Ishikawa (cell line): ENCODE results near the gene CDC37.

Experiments used
- CEBPB ChIP-seq: IDR thresholded peaks from 2 replicates; pipeline ENCODE4 v1.6.1; 2012
- CREB1 ChIP-seq: IDR thresholded peaks from 2 replicates; pipeline ENCODE4 v1.6.1; 2012; ENCODE audit warnings: low read depth
- EGR1 ChIP-seq: IDR thresholded peaks from 2 replicates; pipeline ENCODE4 v1.6.1; 2012
- EP300 ChIP-seq: IDR thresholded peaks from 2 replicates; pipeline ENCODE4 v1.6.1; 2012; ENCODE audit warnings: borderline replicate concordance
- FOXM1 ChIP-seq: IDR thresholded peaks from 2 replicates; pipeline ENCODE4 v1.6.1; 2012; ENCODE audit warnings: low read depth, borderline replicate concordance
- MAX ChIP-seq: IDR thresholded peaks from 2 replicates; pipeline ENCODE4 v1.6.1; 2012
- NFIC ChIP-seq: IDR thresholded peaks from 2 replicates; pipeline ENCODE4 v1.6.1; 2012
- RAD21 ChIP-seq: IDR thresholded peaks from 2 replicates; pipeline ENCODE4 v1.6.1; 2012; ENCODE audit warnings: low read depth
- REST ChIP-seq: IDR thresholded peaks from 2 replicates; pipeline ENCODE4 v1.6.1; 2012; ENCODE audit warnings: low read depth, mild to moderate bottlenecking
- TAF1 ChIP-seq: IDR thresholded peaks from 2 replicates; pipeline ENCODE4 v1.6.1; 2012; ENCODE audit warnings: low read depth, mild to moderate bottlenecking
- TCF12 ChIP-seq: IDR thresholded peaks from 2 replicates; pipeline ENCODE4 v1.6.1; 2012; ENCODE audit warnings: low read depth
- TEAD4 ChIP-seq: IDR thresholded peaks from 2 replicates; pipeline ENCODE4 v1.6.1; 2012
- YY1 ChIP-seq: IDR thresholded peaks from 2 replicates; pipeline ENCODE4 v1.6.1; 2012; ENCODE audit warnings: low read depth
- ZBTB7A ChIP-seq: IDR thresholded peaks from 2 replicates; pipeline ENCODE4 v1.6.1; 2012; ENCODE audit warnings: low read depth
- TF ChIP-seq, protein P1 (sequence below): IDR thresholded peaks from 2 replicates; pipeline ENCODE4 v1.6.1; 2012

The CDC37 gene

DNA sequence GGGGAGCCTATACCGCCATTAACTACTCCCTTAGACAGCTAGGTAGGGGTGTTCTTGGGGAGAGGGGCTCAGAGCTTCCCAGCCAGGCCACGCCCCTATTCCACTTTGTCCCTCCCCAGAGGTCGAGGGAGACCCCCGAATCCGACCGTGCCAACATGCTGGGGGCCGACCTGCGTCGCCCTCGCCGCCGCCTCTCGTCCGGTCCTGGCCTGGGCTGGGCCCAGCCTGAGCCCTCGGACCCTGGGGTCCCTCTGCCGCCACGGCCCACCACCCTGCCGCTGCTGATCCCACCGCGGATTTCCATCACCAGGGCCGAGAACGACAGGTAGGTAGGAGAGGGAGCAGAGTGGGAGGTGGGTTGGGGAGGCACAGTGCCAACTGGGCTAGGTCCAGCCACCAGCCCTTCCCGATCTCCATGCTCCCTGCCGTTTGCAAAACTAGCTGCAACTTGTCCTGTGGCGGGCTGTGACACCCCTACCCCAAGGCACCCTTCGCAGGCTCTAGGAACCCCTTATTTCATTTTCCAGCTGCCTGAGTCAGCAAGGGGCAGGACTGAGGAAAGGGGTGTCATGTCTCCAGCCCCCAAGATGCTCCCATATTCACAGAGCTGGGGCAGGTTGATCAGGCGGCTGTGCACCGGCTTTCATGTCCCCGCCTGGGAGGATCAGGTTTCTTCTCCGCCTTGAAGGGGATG is 14.3 kb upstream of the CDC37 start:
- no peak for TF ChIP-seq YY1
- TF ChIP-seq NFIC: peak; percentile 56; the same call in 1 of the 2 replicates
- peak; percentile 93; the same call in 1 of the 2 replicates for TF ChIP-seq ZBTB7A

DNA sequence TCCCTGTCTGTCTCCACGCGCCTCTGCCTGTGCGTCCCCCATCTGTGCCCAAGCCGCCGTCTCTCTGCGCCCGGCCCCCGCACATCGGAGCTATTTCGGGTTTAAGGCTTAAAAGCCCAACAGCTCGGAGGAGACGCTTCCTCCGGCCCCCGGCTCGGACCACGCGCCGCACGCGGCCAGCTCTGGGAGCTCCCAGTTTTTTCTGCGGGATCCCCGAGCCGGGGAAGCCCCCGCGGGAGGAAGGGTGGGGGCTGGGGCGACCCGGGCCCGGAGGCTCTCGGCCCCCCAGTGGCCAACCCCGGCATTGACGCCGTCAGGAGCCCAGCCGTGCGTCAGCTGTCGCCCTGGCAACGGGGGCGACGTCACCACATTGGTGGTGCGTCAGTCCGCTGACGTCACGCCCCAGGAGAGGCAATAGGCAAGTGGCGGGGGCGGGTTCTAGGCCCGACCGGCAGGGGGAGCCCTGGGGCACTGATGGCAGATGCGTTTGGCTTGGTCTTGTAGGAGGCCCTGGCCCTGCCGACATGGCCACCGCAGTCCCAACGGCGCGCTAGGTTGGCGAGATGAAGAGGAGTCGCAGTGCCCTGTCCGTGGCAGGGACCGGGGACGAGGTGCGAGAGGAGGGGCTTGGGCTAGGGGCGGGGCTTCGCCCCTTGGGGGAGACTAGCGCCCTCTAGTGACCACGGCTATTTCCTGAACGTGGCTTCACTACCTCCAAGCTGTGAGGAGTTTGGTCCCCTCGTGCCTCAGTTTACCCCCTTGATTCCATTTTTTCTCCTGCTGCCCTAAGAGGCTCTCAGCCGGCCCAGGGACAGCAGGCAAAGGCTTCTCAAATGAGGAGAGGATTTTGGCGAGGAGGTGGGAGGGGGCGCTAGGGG is 13.3 kb upstream of the CDC37 start:
- TF ChIP-seq TEAD4: no peak; the same call in none of the 2 replicates
- no peak for TF ChIP-seq TAF1
- peak; percentile 36; the same call in 1 of the 2 replicates for TF ChIP-seq EP300
- peak; percentile 22; the same call in 1 of the 2 replicates for TF ChIP-seq RAD21
- peak; percentile 64 for TF ChIP-seq TCF12
- no peak for TF ChIP-seq REST
- TF ChIP-seq CEBPB: no peak
- peak; percentile 73 for TF ChIP-seq MAX
- TF ChIP-seq ZBTB7A: peak; percentile 98
- TF ChIP-seq, protein P1, sequence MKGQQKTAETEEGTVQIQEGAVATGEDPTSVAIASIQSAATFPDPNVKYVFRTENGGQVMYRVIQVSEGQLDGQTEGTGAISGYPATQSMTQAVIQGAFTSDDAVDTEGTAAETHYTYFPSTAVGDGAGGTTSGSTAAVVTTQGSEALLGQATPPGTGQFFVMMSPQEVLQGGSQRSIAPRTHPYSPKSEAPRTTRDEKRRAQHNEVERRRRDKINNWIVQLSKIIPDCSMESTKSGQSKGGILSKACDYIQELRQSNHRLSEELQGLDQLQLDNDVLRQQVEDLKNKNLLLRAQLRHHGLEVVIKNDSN: peak; percentile 76
- TF ChIP-seq YY1: peak; percentile 70
- peak; percentile 13; the same call in 1 of the 2 replicates for TF ChIP-seq NFIC
- TF ChIP-seq EGR1: peak; percentile 82
- TF ChIP-seq FOXM1: no peak
- TF ChIP-seq CREB1: peak; percentile 100

DNA sequence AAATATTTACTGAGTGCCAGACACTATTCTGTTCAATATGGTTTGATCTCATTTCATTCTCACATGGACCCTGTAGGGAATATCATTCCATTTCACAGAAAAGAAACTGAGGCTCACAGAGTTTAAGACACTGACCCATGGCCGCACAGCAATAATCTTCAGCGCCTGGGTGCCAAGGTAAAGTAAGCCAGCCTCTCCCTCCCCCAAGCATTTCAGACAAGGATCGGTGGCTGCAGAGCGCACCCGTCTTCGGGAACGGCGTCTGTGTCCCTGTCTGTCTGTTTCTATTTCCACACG is 12.7 kb upstream of the CDC37 start:
- no peak for TF ChIP-seq TCF12

DNA sequence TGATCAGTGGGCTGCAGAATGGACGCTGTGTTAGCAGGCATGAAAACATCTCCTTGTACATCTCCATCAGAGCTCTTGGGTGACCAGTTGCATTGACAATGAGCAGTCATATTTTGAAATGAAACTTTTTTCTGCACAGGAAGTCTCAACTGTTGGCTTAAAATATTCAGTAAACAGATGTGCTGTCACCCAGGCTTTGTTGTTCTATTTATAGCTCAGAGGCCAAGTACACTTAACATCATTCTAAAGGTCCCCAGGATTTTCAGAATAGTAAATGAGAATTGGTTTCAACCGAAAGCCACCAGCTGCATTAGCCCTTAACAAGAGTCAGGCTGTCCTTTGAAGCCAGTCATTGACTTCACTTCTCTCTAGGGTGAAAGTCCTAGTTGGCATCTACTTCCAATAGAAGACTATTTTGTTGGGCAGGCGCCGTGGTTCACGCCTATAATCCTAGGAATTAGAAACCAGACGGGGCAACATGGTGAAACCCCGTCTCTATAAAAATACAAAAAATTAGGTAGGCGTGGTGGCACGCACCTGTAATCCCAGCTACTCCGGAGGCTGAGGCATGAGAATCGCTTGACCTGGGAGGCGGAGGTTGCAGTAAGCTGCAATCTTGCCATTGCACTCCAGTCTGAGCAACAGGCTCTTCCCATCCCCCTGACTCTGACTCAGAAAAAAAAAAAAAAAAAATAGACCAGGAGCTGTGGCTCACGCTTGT is 9.1 kb upstream of the CDC37 start:
- no peak for TF ChIP-seq REST
- no peak for TF ChIP-seq NFIC
- TF ChIP-seq, protein P1: no peak
- no peak for TF ChIP-seq EGR1
- TF ChIP-seq TEAD4: no peak
- TF ChIP-seq MAX: no peak
- no peak for TF ChIP-seq RAD21
- TF ChIP-seq ZBTB7A: no peak
- no peak for TF ChIP-seq EP300
- TF ChIP-seq TCF12: no peak
- no peak for TF ChIP-seq YY1
- no peak for TF ChIP-seq FOXM1
- TF ChIP-seq CREB1: no peak
- no peak for TF ChIP-seq CEBPB

DNA sequence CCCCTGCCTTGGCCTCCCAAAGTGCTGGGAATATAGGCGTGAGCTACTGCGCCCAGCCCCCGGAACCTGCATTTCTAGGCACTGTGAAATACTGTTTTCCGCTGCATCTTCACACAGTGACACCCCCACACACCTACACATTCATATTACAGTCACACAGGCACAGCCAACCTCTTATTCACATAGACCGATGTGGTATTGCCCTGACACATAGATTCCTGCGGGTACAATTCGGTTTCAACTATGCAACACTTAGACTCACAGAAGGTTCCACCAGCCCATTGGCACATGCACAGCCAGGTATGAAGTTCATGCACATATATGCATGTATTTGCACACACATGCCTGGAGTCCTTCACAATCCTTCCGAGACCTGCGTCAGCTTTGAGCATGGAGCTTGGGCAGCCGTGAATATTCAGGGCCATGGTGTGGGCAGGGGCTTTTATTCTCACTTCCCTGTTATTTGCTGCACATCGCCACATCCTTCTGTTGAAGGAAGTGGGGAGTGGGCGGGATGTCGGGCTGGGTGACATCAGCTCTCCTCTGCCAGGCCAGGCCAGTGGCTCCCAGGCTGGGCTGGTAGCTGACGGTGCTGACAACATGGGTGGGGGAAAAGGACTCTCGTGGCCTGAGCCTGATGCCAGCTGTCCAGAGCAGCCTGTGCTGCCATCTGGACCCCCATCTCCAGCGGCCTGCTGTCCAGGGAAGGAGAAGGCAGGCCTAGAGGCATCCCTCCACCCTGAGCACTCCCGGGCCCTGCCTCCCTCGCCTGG is 5.4 kb upstream of the CDC37 start:
- TF ChIP-seq REST (no peak), YY1 (no peak), TCF12 (no peak), ZBTB7A (no peak), NFIC (no peak), FOXM1 (no peak), MAX (no peak), RAD21 (no peak), CREB1 (no peak), EGR1 (no peak), EP300 (no peak), CEBPB (no peak)
- TF ChIP-seq, protein P1: no peak
